Mesodermal cell (in vitro differentiated cells): Measurements from ENCODE around the gene MTTP.

Source experiments
- H3K27ac ChIP-seq: 2 replicates; pipeline ENCODE4 v1.7.0; 2013; ENCODE audit warnings: mild to moderate bottlenecking, low read depth, low read length, moderate library complexity; ENCODE audit not compliant: severe bottlenecking
- H3K36me3 ChIP-seq: 2 replicates; pipeline ENCODE4 v1.7.1; 2013; ENCODE audit warnings: mild to moderate bottlenecking, low read length, moderate library complexity; ENCODE audit not compliant: control insufficient read depth, insufficient read depth
- H3K4me1 ChIP-seq: one replicate; pipeline ENCODE4 v1.7.1; 2013; ENCODE audit warnings: mild to moderate bottlenecking, low read length; ENCODE audit not compliant: insufficient read depth, control insufficient read depth, poor library complexity, severe bottlenecking
- H3K4me3 ChIP-seq: 2 replicates; pipeline ENCODE4 v1.7.0; 2013; ENCODE audit warnings: low read length, control low read depth, mild to moderate bottlenecking; ENCODE audit not compliant: insufficient read depth, poor library complexity, severe bottlenecking; ENCODE audit errors: extremely low read depth
- H3K9me3 ChIP-seq: 2 replicates; pipeline ENCODE4 v1.7.1; 2013; ENCODE audit warnings: mild to moderate bottlenecking, low read length, moderate library complexity; ENCODE audit not compliant: control insufficient read depth
- WGBS, 2 experiments: methylation state at CpG; one replicate each; pipeline ENCODE4 v1.1.5; 2013; ENCODE audit warnings: missing lambda C conversion rate in 2 of 2; ENCODE audit not compliant: insufficient coverage in 2 of 2; 5-methylcytosine and 5-hydroxymethylcytosine counted together

MTTP gene

GRCh38 chr4:99564921-99565320, 9.7 kb upstream of the MTTP start:
- H3K4me1 ChIP-seq = no peaks in the 10 kb centered on the region
- H3K4me3 ChIP-seq = no peak overlapping the region
- no peak overlapping the region for H3K27ac ChIP-seq
- no peaks in the 10 kb centered on the region for H3K36me3 ChIP-seq
- no peaks in the 10 kb centered on the region for H3K9me3 ChIP-seq

- no peak overlapping the region for H3K4me3 ChIP-seq
- no peaks in the 10 kb centered on the region for H3K36me3 ChIP-seq
- H3K9me3 ChIP-seq = no peaks in the 10 kb centered on the region
- H3K27ac ChIP-seq = no peak overlapping the region
- no peaks in the 10 kb centered on the region for H3K4me1 ChIP-seq
- no CpG with 5 or more reads among the region's 1 CpG for WGBS, 2 experiments
These were observed 2.7 kb upstream of the MTTP start for GRCh38 chr4:99571883-99572282.

- Histone ChIP-seq H3K4me3 (no peak overlapping the region), H3K4me1 (no peaks in the 10 kb centered on the region), H3K9me3 (no peaks in the 10 kb centered on the region), H3K36me3 (no peaks in the 10 kb centered on the region), H3K27ac (no peak overlapping the region)
- 80 to 89% methylated on average over 3 of the region's 6 CpGs for WGBS, 2 experiments
These were observed 1.9 kb upstream of the MTTP start for GRCh38 chr4:99572527-99573240.

- no peak overlapping the region for H3K27ac ChIP-seq
- no peak overlapping the region for H3K4me3 ChIP-seq
- H3K9me3 ChIP-seq = no peaks in the 10 kb centered on the region
- H3K36me3 ChIP-seq = no peaks in the 10 kb centered on the region
- WGBS, 2 experiments = no CpG with 5 or more reads among the region's 1 CpG
- H3K4me1 ChIP-seq = no peaks in the 10 kb centered on the region
These were observed 772 bp upstream of the MTTP start for GRCh38 chr4:99573735-99574368.

- Histone ChIP-seq H3K27ac (no peak overlapping the region), H3K4me3 (no peak overlapping the region), H3K36me3 (no peaks in the 10 kb centered on the region), H3K9me3 (no peaks in the 10 kb centered on the region), H3K4me1 (no peaks in the 10 kb centered on the region)
- WGBS, 2 experiments = 83% methylated on average over 2 of the region's 2 CpGs; no CpG with 5 or more reads in 1 of the 2 experiments
These were observed 4.1 kb downstream of the MTTP start for GRCh38 chr4:99578714-99579113.

- H3K4me3 ChIP-seq = no peak overlapping the region
These were observed 10.9 kb downstream of the MTTP start for GRCh38 chr4:99585516-99585915.

GRCh38 chr4:99586322-99586721, 11.7 kb downstream of the MTTP start:
- Histone ChIP-seq H3K4me3 (no peak overlapping the region), H3K36me3 (no peaks in the 10 kb centered on the region), H3K4me1 (no peaks in the 10 kb centered on the region), H3K27ac (no peak overlapping the region), H3K9me3 (no peaks in the 10 kb centered on the region)
- WGBS, 2 experiments = 79% methylated on average over 2 of the region's 2 CpGs; no CpG with 5 or more reads in 1 of the 2 experiments

More at GRCh38 chr4:99585516-99585915, 10.9 kb downstream of the MTTP start:
- Histone ChIP-seq H3K4me1 (no peaks in the 10 kb centered on the region), H3K27ac (no peak overlapping the region), H3K36me3 (no peaks in the 10 kb centered on the region), H3K9me3 (no peaks in the 10 kb centered on the region)
- WGBS, 2 experiments = no CpG with 5 or more reads among the region's 1 CpG

- no peak overlapping the region for H3K27ac ChIP-seq
- WGBS, 2 experiments = no CpG with 5 or more reads among the region's 1 CpG
These were observed 12.2 kb downstream of the MTTP start for GRCh38 chr4:99586797-99587196.

GRCh38 chr4:99587309-99587708, 12.7 kb downstream of the MTTP start:
- Histone ChIP-seq H3K36me3 (no peaks in the 10 kb centered on the region), H3K4me1 (no peaks in the 10 kb centered on the region), H3K27ac (no peak overlapping the region), H3K9me3 (no peaks in the 10 kb centered on the region), H3K4me3 (no peak overlapping the region)

More at GRCh38 chr4:99586797-99587196, 12.2 kb downstream of the MTTP start:
- Histone ChIP-seq H3K4me1 (no peaks in the 10 kb centered on the region), H3K36me3 (no peaks in the 10 kb centered on the region), H3K9me3 (no peaks in the 10 kb centered on the region), H3K4me3 (no peak overlapping the region)

- Histone ChIP-seq H3K4me3 (no peak overlapping the region), H3K9me3 (no peaks in the 10 kb centered on the region), H3K36me3 (no peaks in the 10 kb centered on the region), H3K4me1 (no peaks in the 10 kb centered on the region), H3K27ac (no peak overlapping the region)
- no CpG with 5 or more reads among the region's 1 CpG for WGBS, 2 experiments
These were observed 13.2 kb downstream of the MTTP start for GRCh38 chr4:99587803-99588202.

- Histone ChIP-seq H3K36me3 (no peaks in the 10 kb centered on the region), H3K4me3 (no peak overlapping the region), H3K9me3 (no peaks in the 10 kb centered on the region), H3K4me1 (no peaks in the 10 kb centered on the region), H3K27ac (no peak overlapping the region)
- WGBS, 2 experiments = no CpG with 5 or more reads among the region's 3 CpGs
These were observed 17.1 kb downstream of the MTTP start for GRCh38 chr4:99591757-99592156.
